ENCODE measurements around the gene PRCP. TPM values are rescaled to one million over a fixed set of nuclear protein-coding genes. Genes with fewer than 3 reads are reported as not detected.

The PRCP gene
- total RNA-seq, 2 donors from 2014 or later: 76.8 to 107 TPM

- peaks cover 12% of the 10 kb centered on the region for H3K9me3 ChIP-seq (ENCODE audit: control insufficient read depth, low read length)
- H3K36me3 ChIP-seq (ENCODE audit: control insufficient read depth, insufficient read depth, low read length): no peaks in the 10 kb centered on the region
- no peak overlapping the region for H3K4me3 Mint-ChIP-seq
- H3K9ac ChIP-seq (ENCODE audit: extremely low read depth, low read length, poor library complexity, severe bottlenecking): no peak overlapping the region
- no peak for TF ChIP-seq CTCF (conservative IDR thresholded peaks at IDR 0.05)
- WGBS, 2 experiments (ENCODE audit: insufficient coverage in 1 of 2, insufficient read length in 1 of 2): 87 to 93% methylated on average over 7 of the region's 7 CpGs
- no peaks in the 10 kb centered on the region for H3K4me1 ChIP-seq (ENCODE audit: control insufficient read depth, insufficient read depth, low read length)
- H3K27me3 Mint-ChIP-seq (ENCODE audit: insufficient read depth): no peaks in the 10 kb centered on the region
- H3K9me3 Mint-ChIP-seq: peaks cover 21% of the 10 kb centered on the region
- no peak overlapping the region for H3K4me3 ChIP-seq (ENCODE audit: low read length)
- H3K27ac Mint-ChIP-seq: peak overlapping the region; percentile 2
- H3K27me3 ChIP-seq (ENCODE audit: control insufficient read depth, insufficient read depth, low read length, poor library complexity, severe bottlenecking): no peaks in the 10 kb centered on the region
- no peak for DNase-seq
- H3K36me3 Mint-ChIP-seq (ENCODE audit: low read depth): peaks cover 21% of the 10 kb centered on the region
- peaks cover 31% of the 10 kb centered on the region for H3K4me1 Mint-ChIP-seq
- H3K27ac ChIP-seq (ENCODE audit: low read depth, low read length): no peak overlapping the region
These were observed 27.7 kb downstream of the PRCP start for GRCh38 chr11:82872377-82873150.

DNA sequence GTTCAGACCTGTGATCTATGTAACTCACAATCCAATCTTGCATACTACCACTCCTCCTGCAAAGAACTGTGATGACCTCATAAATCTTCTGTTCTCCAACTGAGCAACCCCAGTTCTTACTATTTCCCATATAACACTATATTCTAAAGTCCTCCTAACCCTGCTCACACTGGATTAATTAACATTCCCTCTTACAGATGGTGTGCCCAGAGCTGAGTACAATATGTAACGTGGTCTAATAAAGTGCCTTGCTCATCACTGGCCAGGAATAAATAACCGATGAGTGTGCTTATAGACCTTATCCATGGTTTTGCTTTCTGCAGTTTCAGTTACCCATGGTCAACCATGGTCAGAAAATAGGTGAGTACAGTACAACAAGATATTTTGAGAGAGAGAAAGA is 28.6 kb downstream of the PRCP start:
- no peak for DNase-seq
- Histone ChIP-seq H3K4me3 (ENCODE audit: low read length) (no peak overlapping the region), H3K9ac (ENCODE audit: extremely low read depth, low read length, poor library complexity, severe bottlenecking) (no peak overlapping the region), H3K27ac (ENCODE audit: low read depth, low read length) (no peak overlapping the region), H3K27me3 (ENCODE audit: control insufficient read depth, insufficient read depth, low read length, poor library complexity, severe bottlenecking) (no peaks in the 10 kb centered on the region), H3K9me3 (ENCODE audit: control insufficient read depth, low read length) (peaks cover 7% of the 10 kb centered on the region), H3K36me3 (ENCODE audit: control insufficient read depth, insufficient read depth, low read length) (no peaks in the 10 kb centered on the region), H3K4me1 (ENCODE audit: control insufficient read depth, insufficient read depth, low read length) (peaks cover 3% of the 10 kb centered on the region)
- no peak overlapping the region for H3K4me3 Mint-ChIP-seq
- H3K27ac Mint-ChIP-seq: no peak overlapping the region
- peaks cover 14% of the 10 kb centered on the region for H3K36me3 Mint-ChIP-seq (ENCODE audit: low read depth)
- WGBS, 2 experiments (ENCODE audit: insufficient coverage in 1 of 2, insufficient read length in 1 of 2): 93 to 100% methylated on average over 2 of the region's 2 CpGs
- TF ChIP-seq CTCF (conservative IDR thresholded peaks at IDR 0.05): no peak
- peaks cover 11% of the 10 kb centered on the region for H3K9me3 Mint-ChIP-seq
- no peaks in the 10 kb centered on the region for H3K27me3 Mint-ChIP-seq (ENCODE audit: insufficient read depth)
- peaks cover 34% of the 10 kb centered on the region for H3K4me1 Mint-ChIP-seq

GRCh38 chr11:82869657-82870056 is 30.6 kb downstream of the PRCP start:
- no peaks in the 10 kb centered on the region for H3K36me3 ChIP-seq (ENCODE audit: control insufficient read depth, insufficient read depth, low read length)
- no peak overlapping the region for H3K9ac ChIP-seq (ENCODE audit: extremely low read depth, low read length, poor library complexity, severe bottlenecking)
- H3K9me3 Mint-ChIP-seq: peaks cover 6% of the 10 kb centered on the region
- H3K4me3 ChIP-seq (ENCODE audit: low read length): no peak overlapping the region
- H3K27me3 Mint-ChIP-seq (ENCODE audit: insufficient read depth): no peaks in the 10 kb centered on the region
- H3K4me3 Mint-ChIP-seq: no peak overlapping the region
- peaks cover 3% of the 10 kb centered on the region for H3K36me3 Mint-ChIP-seq (ENCODE audit: low read depth)
- H3K27ac Mint-ChIP-seq: no peak overlapping the region
- H3K27me3 ChIP-seq (ENCODE audit: control insufficient read depth, insufficient read depth, low read length, poor library complexity, severe bottlenecking): no peaks in the 10 kb centered on the region
- no peak for TF ChIP-seq CTCF (conservative IDR thresholded peaks at IDR 0.05)
- H3K4me1 Mint-ChIP-seq: peaks cover 29% of the 10 kb centered on the region
- peaks cover 3% of the 10 kb centered on the region for H3K4me1 ChIP-seq (ENCODE audit: control insufficient read depth, insufficient read depth, low read length)
- H3K9me3 ChIP-seq (ENCODE audit: control insufficient read depth, low read length): peaks cover 7% of the 10 kb centered on the region
- H3K27ac ChIP-seq (ENCODE audit: low read depth, low read length): no peak overlapping the region
- DNase-seq: no peak

All from endodermal cell (in vitro differentiated cells).